Endometrial microvascular endothelial cells (primary cell): Measurements from ENCODE around the gene DIS3L2. TPM values are rescaled to one million over a fixed set of nuclear protein-coding genes. Genes with fewer than 3 reads are reported as not detected.
"Not testable (repeated sequence)": the region's sequence is repeated elsewhere in the genome, so short reads cannot be mapped to it uniquely, and the experiment has no call there.

ENCODE experiments used
- in situ Hi-C: cut with HindIII; loops from 2 replicates; pipeline ENCODE4 v1.10.0; 2017; ENCODE audit warnings: low sequenced_read_pairs, low pct_unique_long_range_greater_than_20kb; ENCODE audit errors: inconsistent ontology term
- total RNA-seq: library from RNA; depleted of rRNA; stranded (reverse); fragments of >200 nt; gene quantifications from one replicate; pipeline ENCODE4 v1.2.3, GENCODE V29; 2015; ENCODE audit errors: inconsistent ontology term

The DIS3L2 gene
- total RNA-seq, 1 donor from 2014 or later: 25.8 TPM

DNA sequence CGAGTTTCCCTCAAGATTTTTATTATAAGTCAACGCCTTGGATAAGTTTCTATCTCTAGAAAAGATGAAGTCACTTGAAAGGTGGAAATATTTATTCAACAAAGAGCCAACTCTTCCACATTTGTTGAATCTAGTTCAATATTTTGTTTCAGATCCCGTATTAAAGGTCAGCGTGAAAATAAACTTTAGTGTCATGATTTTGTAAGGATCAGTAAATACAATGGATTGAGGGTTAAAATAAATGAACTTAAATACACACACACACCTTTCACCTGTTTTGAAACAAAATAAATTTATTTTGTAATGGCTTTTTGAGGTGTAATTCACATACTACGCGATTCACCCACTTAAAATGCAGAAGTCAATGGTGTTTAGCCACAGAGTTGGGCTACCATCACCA, 19.3 kb upstream of the DIS3L2 start:
- in situ Hi-C loops: no loop called here

DNA sequence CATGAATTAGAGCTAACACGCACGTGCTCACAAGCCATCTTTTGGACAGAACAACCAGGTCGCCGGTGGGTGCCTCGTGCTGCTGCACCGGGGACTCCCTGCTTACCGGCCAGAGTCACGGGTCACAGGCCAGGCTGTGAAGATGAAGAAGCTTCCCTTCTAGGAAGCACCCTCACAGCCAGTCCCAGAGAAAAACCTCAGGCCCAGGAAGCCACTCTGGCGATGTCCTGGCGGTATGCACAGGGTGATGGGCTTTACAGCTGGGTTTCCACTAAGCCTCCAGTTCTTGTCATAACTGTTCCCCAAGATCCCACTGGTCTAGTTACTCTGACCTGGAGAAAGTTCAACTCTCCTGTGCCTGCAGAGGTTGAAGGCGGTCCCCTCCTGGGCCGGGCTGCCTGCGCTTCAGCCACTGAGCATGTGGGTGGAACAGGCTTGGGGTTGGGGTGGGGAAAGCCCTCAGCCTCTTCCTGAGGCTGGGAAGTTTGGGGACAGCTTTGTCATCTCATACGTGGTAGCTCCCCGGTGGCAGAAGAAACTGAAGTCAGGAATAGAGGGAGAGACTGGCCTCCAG, 15.2 kb upstream of the DIS3L2 start:
- in situ Hi-C loops: no loop called here

DNA sequence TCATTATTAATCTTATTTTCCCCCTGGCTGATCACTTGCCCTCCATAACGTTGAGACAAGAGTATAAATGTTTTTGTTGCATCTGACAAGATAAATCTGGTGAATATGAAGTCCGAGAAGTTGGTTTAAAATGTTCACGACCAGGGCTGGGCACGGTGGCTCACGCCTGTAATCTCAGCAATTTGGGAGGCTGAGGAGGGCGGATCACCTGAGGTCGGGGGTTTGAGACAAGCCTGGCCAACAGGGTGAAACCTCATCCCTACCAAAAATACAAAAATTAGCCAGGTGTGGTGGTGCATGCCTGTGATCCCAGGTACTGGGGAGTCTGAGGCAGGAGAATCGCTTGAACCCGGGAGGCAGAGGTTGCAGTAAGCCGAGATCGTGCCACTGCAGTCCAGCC, 14.4 kb upstream of the DIS3L2 start:
- in situ Hi-C loops: not testable (repeated sequence)

DNA sequence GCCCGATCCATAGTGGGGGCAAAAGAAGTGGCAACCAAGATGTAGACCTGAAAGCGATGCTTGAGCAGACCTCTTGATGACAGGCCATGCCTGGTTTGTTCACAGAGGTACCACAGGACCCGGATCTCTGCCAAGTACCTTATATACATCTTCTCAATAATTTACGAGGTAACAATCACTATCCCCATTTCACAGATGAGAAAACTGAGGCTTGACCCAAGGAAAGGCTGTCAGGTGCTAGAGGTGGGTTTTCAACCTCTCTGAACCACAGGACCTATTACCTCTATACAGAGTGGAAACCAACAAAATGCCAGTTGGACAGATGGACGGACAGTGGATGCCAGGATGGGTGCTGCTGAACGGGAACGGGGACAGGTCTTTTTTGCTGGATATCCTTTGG, 13.8 kb upstream of the DIS3L2 start:
- in situ Hi-C loops: no loop called here

DNA sequence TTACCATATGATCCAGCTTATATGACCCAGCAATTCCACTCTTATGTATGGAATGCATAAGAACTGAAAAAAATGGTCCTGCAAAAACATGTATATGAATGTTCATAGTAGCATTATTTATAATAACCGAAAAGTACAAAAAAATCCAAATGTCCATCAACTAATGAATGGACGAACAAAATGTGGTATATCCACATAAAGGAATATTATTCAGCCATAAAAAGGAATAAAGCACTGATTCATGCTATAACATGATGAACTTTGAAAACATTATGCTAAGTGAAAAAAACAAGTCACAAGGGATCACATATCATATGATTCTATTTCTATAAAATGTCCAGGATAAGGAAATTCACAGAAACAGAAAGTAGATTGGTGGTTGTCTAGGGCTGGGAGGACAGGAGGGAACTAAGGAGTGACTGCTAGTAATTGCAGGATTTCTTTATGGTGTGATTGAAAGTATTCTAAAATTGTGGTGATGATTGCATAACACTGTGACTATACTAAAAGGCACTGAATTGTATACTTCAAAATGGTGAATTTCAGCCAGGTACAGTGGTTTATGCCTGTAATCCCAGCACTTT, 10.0 kb upstream of the DIS3L2 start:
- in situ Hi-C loops: no loop called here

DNA sequence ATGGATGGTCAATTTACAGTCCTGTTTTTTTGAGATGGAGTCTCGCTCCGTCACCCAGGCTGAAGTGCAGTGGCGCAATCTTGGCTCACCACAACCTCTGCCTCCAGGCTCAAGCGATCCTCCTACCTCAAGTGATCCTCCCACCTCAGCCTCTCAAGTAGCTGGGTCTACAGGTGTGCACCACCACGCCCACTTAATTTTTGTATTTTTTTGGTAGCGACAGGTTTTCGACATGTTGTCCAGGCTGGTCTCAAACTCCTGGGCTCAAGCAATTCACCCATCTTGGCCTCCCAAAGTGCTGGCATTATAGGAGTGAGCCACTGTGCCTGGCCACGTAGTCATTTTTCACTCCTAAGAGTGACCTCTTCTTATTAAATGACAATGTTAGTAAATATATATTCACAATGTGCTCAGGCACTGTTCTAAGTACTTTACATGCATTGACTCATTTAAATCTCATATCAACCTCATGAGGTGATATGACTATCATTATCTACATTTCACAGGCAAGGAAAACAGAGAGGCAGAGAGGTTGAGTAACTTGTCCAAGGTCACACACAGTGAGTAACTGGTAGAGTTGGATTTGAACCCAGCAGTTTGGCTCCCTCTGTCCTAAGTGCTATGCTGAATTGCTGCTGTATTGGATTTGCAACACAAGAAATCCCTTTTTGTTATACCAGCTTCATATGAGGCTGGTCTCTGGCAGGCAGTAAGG, 5.6 kb upstream of the DIS3L2 start:
- in situ Hi-C loops: no loop called here

DNA sequence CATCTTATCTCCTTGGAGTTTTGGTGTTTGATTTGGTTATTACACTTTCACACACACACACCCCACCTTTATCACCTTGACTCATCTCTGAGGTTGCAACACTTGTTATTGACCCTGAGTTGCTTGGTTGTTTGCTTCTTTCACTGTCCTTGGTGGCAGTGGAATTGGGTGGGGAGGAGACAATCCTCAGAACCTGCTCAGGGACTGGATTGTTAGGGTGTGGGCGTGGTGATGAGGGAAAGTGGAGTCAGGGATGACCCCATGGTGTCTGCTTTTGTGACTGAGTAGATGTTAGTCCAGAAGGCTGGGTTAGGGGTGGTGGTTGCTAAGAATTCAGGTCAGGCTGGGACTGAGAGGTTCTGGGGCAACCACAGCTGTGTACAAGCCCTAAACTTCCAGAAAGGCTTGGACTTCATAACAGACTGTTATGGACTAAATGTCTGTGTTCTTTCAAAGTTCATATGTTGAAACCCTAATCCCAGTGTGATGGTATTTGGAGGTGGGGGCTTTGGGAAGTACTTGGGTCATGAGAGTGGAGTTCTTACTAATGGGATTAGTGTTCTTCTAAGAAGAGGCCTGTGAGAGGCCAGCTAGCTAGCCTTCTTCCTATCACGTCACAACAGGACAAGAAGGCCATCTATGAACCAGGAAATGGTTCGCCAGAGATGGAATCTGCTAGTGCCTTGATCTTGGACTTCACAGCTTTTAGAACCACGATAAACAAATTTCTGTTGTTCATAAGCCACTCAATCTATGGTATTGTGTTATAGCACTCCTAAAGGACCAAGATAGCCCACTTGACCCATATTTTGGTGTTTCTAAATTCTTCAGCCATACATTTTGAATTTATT, 3.4 kb upstream of the DIS3L2 start:
- in situ Hi-C loops: no loop called here

DNA sequence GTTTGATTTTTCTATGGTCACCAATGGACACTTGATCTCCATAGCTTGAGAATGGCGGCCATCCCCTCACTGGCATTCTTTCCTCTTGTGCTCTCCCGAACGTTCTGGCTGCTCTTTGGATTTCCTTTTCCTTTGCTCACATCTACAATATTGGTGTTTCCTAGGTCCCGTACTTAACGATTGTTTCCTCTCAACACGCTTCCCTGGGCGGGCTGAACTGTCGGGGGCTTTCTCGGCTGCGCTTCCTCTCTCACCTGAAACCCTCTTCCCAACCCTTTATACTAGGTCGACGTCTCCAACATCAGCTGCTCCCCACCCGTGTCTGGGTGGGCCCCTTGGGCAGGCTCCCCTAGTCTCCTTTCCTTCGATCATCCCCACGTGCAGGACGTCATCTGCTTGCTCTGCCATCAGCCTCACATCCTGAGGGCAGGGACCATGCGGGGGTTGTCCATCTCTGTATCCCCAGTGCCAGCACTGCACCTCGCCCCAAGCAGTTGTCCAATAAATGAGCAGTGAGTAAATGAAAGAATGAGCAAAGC, 634 bp upstream of the DIS3L2 start:
- in situ Hi-C loops: no loop called here

DNA sequence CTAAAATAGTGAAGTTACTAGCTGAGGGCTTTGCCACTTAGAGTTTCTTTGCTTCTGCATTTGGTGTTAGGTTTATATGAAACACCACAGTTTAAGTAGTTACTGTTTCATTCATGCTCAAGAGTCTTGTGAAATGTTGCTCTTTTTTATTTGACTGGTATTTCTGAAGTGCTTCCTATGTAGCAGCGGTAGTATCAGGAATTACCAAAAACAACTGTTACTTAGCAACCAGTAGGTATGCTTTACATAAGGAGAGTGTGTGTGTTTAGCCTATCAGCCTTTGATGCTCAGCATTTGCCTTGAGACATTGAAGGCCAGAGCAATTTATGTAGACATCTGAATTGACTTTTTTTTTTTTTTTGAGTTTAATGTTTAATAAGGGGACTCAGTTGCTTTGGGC, 3.6 kb downstream of the DIS3L2 start:
- in situ Hi-C loops: no loop called here

DNA sequence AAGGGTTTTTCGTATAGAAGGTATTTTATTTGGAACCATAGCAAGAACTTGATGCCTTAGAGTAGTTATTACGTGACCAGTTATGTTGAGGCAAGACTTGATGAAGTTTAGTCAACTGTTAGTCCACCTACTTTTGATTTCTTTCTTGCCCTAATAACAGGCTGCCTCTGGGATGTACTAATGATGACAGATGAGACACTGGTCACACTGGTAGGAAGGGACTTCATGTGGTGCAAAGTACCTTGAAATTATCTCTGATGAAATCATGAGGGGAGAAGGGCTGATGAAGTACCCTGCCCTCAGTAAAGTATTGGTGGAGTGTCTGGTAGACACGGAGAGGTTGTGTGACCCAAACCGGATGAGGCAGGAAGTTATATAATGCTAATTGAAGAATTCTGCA, 5.4 kb downstream of the DIS3L2 start:
- in situ Hi-C loops: no loop called here

DNA sequence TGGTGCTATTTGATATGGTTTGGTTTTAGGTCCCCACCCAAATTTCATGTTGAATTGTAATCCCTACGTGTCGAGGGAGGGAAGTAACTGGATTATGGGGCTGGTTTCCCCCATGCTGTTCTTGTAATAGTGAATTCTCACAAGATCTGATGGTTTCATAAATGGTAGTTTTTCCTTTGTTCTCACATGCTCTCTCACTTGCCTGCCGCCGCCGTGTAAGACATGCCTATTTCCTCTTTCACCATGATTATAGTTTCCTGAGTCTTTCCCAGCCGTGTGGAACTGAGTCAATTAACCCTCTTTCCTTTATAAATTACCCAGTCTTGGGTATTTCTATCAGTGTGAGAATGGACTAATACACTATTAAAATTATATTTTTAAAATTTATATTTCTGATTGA, 7.3 kb downstream of the DIS3L2 start:
- in situ Hi-C loops: no loop called here

DNA sequence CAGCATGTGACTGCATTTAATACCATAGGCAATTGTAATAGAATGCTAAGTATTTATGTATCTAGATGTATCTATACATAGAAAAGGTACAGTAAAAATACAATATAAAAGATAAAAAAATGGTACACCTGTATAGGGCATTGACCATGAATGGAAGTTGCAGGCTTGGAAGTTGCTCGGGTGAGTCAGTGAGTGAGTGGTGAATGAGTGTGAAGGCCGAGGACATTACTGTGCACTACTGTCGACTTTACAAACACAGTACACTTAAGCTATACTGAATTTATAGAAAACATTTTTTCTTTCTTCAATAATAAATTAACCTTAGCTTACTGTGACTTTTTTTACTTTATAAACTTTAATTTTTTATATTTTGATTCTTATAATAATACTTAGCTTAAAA, 8.9 kb downstream of the DIS3L2 start:
- in situ Hi-C loops: no loop called here

DNA sequence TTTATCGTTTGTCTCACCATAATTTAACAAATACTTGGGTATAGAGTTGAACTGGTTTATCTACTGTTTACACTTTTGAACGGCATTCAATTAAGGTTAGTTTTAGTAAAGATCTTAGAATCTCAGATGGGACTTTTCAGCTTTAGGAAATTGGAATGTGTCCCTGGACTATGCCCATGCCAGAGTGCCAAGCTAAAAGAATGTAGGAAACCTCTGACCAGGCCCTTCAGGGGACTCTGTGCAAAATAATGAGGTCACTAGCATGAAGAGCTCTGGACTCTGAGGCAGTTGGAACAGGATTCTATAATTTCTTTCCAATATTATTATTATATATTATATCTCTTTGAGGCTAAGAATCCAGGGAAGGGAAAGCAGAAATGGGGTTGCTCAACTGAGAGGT, 13.5 kb downstream of the DIS3L2 start:
- in situ Hi-C loops: no loop called here

DNA sequence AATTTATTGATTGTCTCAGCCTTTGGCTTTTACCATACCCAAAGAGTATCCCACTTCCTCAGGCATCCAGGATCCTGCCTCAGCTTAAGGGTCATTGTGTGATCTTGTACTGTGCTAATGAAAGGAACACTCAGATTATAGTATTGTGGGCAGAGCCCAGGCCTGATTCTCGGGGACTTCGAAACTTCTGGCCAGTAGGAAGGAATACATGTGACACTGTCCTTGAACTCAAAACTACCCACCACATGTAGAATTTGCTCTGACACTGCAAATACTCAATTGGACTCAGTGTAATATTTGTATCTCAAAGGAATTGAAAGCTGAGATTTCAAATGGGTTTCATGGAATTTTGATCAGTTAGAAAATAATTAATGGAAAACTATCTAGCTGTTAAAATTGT, 15.9 kb downstream of the DIS3L2 start:
- in situ Hi-C loops: no loop called here

DNA sequence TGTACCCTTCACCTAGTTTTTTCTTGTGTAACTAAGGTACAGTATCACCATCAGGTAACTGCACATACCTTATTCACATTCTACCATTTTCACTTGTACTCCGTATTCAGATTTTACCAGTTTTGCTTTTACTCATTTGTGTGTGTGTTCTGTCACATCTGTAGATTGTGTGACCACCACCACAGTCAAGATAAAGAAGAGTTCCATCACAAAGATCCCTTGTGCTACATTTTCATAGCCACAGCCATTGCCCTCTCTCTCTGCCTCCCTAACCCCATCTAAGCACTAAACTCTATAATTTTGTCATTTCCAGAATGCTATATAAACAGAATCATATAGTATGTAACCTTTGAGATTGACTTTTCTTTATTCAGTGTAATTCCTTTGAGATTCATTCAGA, 23.5 kb downstream of the DIS3L2 start:
- in situ Hi-C loops: no loop called here

DNA sequence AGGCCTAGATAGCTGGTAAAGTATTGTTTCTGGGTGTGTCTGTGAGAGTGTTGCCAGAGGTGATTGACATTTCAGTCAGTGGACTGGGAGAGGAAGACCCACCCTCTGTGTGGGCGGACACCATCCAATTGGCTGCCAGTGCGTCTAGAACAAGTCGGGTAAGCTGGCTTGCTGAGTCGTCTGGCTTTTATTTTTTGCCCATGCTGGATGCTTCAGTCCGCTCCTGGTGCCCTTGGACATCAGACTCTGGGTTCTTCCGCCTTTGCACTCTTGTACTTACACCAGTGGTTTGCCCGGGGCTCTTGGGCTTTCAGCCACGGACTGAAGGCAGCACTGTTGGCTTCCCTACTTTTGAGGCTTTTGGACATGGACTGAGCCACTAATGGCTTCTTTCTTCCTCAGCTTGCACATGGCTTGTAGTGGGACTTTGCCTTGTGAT, 24.3 kb downstream of the DIS3L2 start:
- in situ Hi-C loops: no loop called here

DNA sequence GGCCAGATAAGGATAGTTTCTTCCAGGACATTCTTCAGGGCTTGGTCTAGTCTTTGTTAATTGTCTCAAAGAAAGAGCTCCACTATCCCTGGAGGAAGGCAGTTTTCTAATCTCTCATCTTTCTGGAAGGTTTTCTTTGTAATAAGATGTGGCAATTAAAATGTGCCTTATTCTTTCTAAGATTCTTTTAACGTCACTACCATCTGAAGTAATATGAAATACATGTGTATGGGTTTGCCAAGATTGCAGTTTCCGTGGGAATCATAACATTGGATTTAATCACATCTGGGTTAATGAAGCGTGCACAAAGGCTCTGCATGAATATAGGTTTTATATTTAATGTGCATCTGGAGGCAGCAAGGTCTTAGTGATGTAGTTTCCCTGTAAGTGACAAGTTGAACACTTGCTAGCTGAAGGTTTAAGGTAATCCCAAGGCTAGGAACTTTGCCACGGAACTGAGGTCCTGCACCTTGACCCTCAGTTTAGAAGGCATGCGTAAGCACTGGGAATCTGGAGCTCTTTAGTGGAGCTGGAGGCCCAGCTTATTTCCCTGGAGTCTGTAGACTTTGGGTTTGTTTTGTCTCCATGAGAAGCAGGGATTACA, 25.7 kb downstream of the DIS3L2 start:
- in situ Hi-C loops: no loop called here

DNA sequence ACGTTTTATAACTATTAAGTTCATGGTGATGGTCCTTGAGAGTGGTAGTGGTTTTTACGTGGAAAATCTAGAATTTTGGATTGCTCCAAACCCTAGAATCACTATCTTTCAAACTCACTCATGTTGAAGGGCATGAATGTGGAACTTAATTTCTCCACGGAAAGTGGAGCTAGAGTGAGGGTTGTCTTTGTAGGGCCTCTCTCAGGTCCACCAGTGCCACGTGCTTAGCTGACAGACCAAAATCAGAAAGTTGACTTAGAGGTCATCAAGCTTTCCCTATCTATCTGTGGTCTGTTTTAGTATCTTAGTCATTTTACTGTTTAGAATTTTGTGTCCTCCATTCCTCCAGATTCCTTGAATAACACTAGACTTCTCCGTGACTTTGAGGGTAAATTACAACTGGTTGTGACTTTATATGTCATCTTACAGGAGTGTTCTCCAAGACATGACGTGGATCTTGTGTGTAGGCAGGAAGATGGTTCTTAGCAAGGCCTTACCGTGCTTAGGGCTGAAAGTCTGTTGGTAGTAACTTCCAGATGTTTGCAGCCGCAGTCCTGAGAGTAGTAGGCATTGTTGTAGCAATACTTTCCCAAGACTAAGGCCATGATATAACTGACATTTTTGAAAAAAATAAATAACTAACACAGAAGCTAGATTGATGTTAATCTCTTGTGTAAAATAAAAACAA, 26.8 kb downstream of the DIS3L2 start:
- in situ Hi-C loops: no loop called here

DNA sequence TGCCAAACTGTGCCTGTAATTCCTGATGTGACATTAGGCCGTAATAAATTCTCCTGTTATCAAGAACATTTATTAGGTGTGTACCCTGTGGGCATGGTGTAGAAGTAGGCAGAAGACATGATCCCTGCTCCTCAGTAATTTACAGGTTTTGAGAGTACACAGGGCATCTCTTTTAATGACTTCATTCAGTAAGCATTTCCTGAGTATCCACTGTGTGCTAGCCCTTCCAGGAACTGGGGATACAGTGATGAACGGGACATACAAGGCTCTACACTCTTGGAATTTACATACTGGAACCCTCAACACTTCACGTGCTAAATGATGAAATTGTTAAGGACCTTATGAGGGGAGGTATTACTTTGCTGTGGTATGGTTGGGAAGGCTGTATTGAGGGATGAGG, 30.2 kb downstream of the DIS3L2 start:
- in situ Hi-C loops: no loop called here
